H1 (cell line): ENCODE measurements around the gene GPR85. TPM values are rescaled to one million over a fixed set of nuclear protein-coding genes. Genes with fewer than 3 reads are reported as not detected.

Experiments
- CTCF ChIA-PET: fragments of 300-600 bp; sonication (Branson Sonifier 250); formaldehyde crosslinking; loops from one replicate; lab custom pipeline; 2021; ENCODE audit not compliant: partially characterized antibody; lab: Charles Lee
- POLR2A ChIA-PET: fragments of 300-600 bp; sonication (Branson Sonifier 250); formaldehyde crosslinking; loops from one replicate; lab custom pipeline; 2021; ENCODE audit warnings: inconsistent platforms; ENCODE audit not compliant: partially characterized antibody; lab: Charles Lee
- DNase-seq, 2 experiments: peaks; one replicate each; pipeline versions ENCODE4 v3.0.0 to v3.0.0-alpha.2; 2010 to 2022; ENCODE audit warnings: low spot score in 2 of 2, low read depth in 1 of 2, mixed read lengths in 1 of 2
- FAIRE-seq: peaks from 2 replicates; lab custom pipeline; 2011; peaks lifted over from hg19 to GRCh38; lab: Jason Lieb, UNC
- H2AFZ ChIP-seq: 2 replicates; pipeline ENCODE4 v1.8.1; 2012; ENCODE audit warnings: low read length, inconsistent platforms
- H2AK5ac ChIP-seq: 2 replicates; pipeline ENCODE4 v1.6.1; 2013; ENCODE audit warnings: low read depth, low read length
- H2BK120ac ChIP-seq: replicated peaks from 2 replicates; pipeline ENCODE3; 2013; ENCODE audit warnings: low read depth, low read length, inconsistent platforms
- H2BK12ac ChIP-seq: 2 replicates; pipeline ENCODE4 v1.6.1; 2013; ENCODE audit warnings: low read depth, low read length
- H2BK15ac ChIP-seq: 2 replicates; pipeline ENCODE4 v1.6.1; 2013; ENCODE audit warnings: low read length
- H2BK20ac ChIP-seq: 2 replicates; pipeline ENCODE4 v1.6.1; 2013; ENCODE audit warnings: low read length
- H2BK5ac ChIP-seq: 2 replicates; pipeline ENCODE4 v1.6.1; 2013; ENCODE audit warnings: low read depth, low read length
- H3K14ac ChIP-seq: 2 replicates; pipeline ENCODE4 v1.6.1; 2013; ENCODE audit warnings: inconsistent platforms; ENCODE audit not compliant: insufficient read length
- H3K18ac ChIP-seq: 2 replicates; pipeline ENCODE4 v1.6.1; 2013; ENCODE audit warnings: low read length; ENCODE audit errors: extremely low read depth
- H3K23ac ChIP-seq: 2 replicates; pipeline ENCODE4 v1.6.1; 2013; ENCODE audit warnings: inconsistent platforms; ENCODE audit not compliant: insufficient read length
- H3K23me2 ChIP-seq: 2 replicates; pipeline ENCODE4 v1.6.1; 2013; ENCODE audit warnings: low read depth, low read length
- H3K27ac ChIP-seq: 2 replicates; pipeline ENCODE4 v1.6.1; 2011; ENCODE audit warnings: low read depth, low read length, inconsistent platforms
- H3K27me3 ChIP-seq, 4 experiments: replicated peaks in 1 of 4; 1 replicate in 1 of 4; 2 replicates in 3 of 4; pipeline versions ENCODE4 v1.6.1 to v1.8.1; 2011 to 2013; ENCODE audit warnings: low read length in 3 of 4, mild to moderate bottlenecking in 3 of 4, inconsistent platforms in 2 of 4, mixed read lengths in 2 of 4, moderate library complexity in 1 of 4; ENCODE audit not compliant: control insufficient read depth in 3 of 4, insufficient read depth in 3 of 4; ENCODE audit errors: extremely low read depth in 1 of 4
- H3K36me3 ChIP-seq, 4 experiments: 2 replicates each; pipeline versions ENCODE4 v1.6.1 to v1.8.1; 2011 to 2013; ENCODE audit warnings: mild to moderate bottlenecking in 4 of 4, low read length in 3 of 4, moderate library complexity in 2 of 4, control low read depth in 1 of 4, inconsistent platforms in 1 of 4; ENCODE audit not compliant: insufficient read depth in 4 of 4, control insufficient read depth in 2 of 4
- H3K4ac ChIP-seq: replicated peaks from 2 replicates; pipeline ENCODE3; 2013; ENCODE audit warnings: low read length, low read depth, mixed read lengths, inconsistent platforms; ENCODE audit not compliant: insufficient read length
- H3K4me1 ChIP-seq, 4 experiments: replicated peaks in 1 of 4; 1 replicate in 1 of 4; 2 replicates in 3 of 4; pipeline versions ENCODE4 v1.6.1 to v1.8.1; 2011 to 2013; ENCODE audit warnings: low read length in 3 of 4, inconsistent platforms in 2 of 4, mixed read lengths in 1 of 4; ENCODE audit not compliant: insufficient read depth in 4 of 4, control insufficient read depth in 3 of 4
- H3K4me2 ChIP-seq, 2 experiments: 2 replicates each; pipeline versions ENCODE4 v1.6.1 to v1.8.1; 2011 to 2013; ENCODE audit warnings: low read depth in 2 of 2, low read length in 2 of 2, control low read depth in 1 of 2, inconsistent platforms in 1 of 2, mild to moderate bottlenecking in 1 of 2; ENCODE audit not compliant: insufficient read depth in 1 of 2
- H3K4me3 ChIP-seq, 4 experiments: fragments of 200-600, 300-600 bp in 1 of 4; sonication (generic), shearing (Covaris generic), sonication (Bioruptor Twin) in 1 of 4; 2 replicates each; pipeline versions ENCODE4 v1.5.1 to v1.8.1; 2011 to 2016; ENCODE audit warnings: low read length in 4 of 4, low read depth in 3 of 4, control low read depth in 2 of 4, inconsistent platforms in 2 of 4, mild to moderate bottlenecking in 2 of 4, mixed read lengths in 1 of 4, moderate library complexity in 1 of 4; ENCODE audit not compliant: insufficient read depth in 2 of 4; ENCODE audit errors: extremely low read depth in 1 of 4
- H3K56ac ChIP-seq: replicated peaks from 2 replicates; pipeline ENCODE3; 2013; ENCODE audit warnings: low read depth, mild to moderate bottlenecking, mixed read lengths, low read length, inconsistent platforms; ENCODE audit not compliant: insufficient read length
- H3K79me1 ChIP-seq: 2 replicates; pipeline ENCODE4 v1.6.1; 2013; ENCODE audit warnings: low read depth, low read length, control low read depth
- H3K79me2 ChIP-seq, 2 experiments: 2 replicates each; pipeline versions ENCODE4 v1.6.1 to v1.8.1; 2012 to 2013; ENCODE audit warnings: low read length in 2 of 2, mild to moderate bottlenecking in 2 of 2, inconsistent platforms in 1 of 2; ENCODE audit not compliant: insufficient read depth in 2 of 2, control insufficient read depth in 1 of 2
- H3K9ac ChIP-seq, 4 experiments: replicated peaks in 1 of 4; 1 replicate in 1 of 4; 2 replicates in 3 of 4; pipeline versions ENCODE4 v1.6.1 to v1.8.1; 2011 to 2013; ENCODE audit warnings: low read depth in 3 of 4, low read length in 3 of 4, control low read depth in 2 of 4, mild to moderate bottlenecking in 2 of 4, moderate library complexity in 2 of 4, inconsistent platforms in 1 of 4; ENCODE audit errors: extremely low read depth in 1 of 4
- H3K9me3 ChIP-seq, 2 experiments: 2 replicates each; pipeline versions ENCODE4 v1.6.1 to v1.8.1; 2012 to 2013; ENCODE audit warnings: mild to moderate bottlenecking in 2 of 2, moderate library complexity in 2 of 2, control low read depth in 1 of 2, inconsistent platforms in 1 of 2, low read depth in 1 of 2, low read length in 1 of 2, mixed read lengths in 1 of 2; ENCODE audit not compliant: insufficient read depth in 2 of 2
- H4K20me1 ChIP-seq, 2 experiments: replicated peaks in 1 of 2; 2 replicates each; pipeline versions ENCODE3 to v1.8.1; 2011 to 2013; ENCODE audit warnings: inconsistent platforms in 2 of 2, low read length in 2 of 2, mild to moderate bottlenecking in 1 of 2; ENCODE audit not compliant: insufficient read depth in 2 of 2, control insufficient read depth in 1 of 2
- H4K5ac ChIP-seq: 2 replicates; pipeline ENCODE4 v1.6.1; 2013; ENCODE audit warnings: low read length, low read depth, mixed read lengths, inconsistent platforms; ENCODE audit not compliant: insufficient read length
- H4K8ac ChIP-seq: 2 replicates; pipeline ENCODE4 v1.8.0; 2013; ENCODE audit warnings: mild to moderate bottlenecking, moderate library complexity, low read length, inconsistent platforms; ENCODE audit not compliant: insufficient read depth; ENCODE audit errors: extremely low read depth
- H4K91ac ChIP-seq: replicated peaks from 2 replicates; pipeline ENCODE3; 2013; ENCODE audit warnings: low read length, mixed read lengths, inconsistent platforms; ENCODE audit not compliant: insufficient read length
- BCL11A ChIP-seq, 2 experiments: IDR thresholded peaks; one replicate each; pipeline ENCODE4 v1.6.1; 2011; ENCODE audit warnings: low read depth in 2 of 2, low read length in 2 of 2, mild to moderate bottlenecking in 2 of 2
- KDM5A ChIP-seq: fragments of 200-600 bp; IDR thresholded peaks from 2 replicates; pipeline ENCODE4 v1.7.1; 2012; ENCODE audit warnings: mild to moderate bottlenecking, low read length, inconsistent platforms, mixed read lengths
- WGBS, 2 experiments: shearing (Covaris generic) in 1 of 2; methylation state at CpG; one replicate each; pipeline versions ENCODE4 v1.1.6 to v1.1.7; 2013 to 2015; ENCODE audit warnings: low lambda C conversion rate in 2 of 2, mixed read lengths in 2 of 2, inconsistent platforms in 1 of 2, low coverage in 1 of 2, missing lambda C conversion rate in 1 of 2; ENCODE audit not compliant: insufficient replicate concordance in 2 of 2, insufficient coverage in 1 of 2, insufficient read length in 1 of 2; ENCODE audit errors: extremely low coverage in 1 of 2, missing lambda C conversion rate in 1 of 2; 5-methylcytosine and 5-hydroxymethylcytosine counted together
- polyA plus RNA-seq, 7 experiments: library from polyadenylated mRNA; depleted of rRNA in 3 of 7; stranded (reverse) in 5 of 7; unstranded in 2 of 7; fragments of >200 nt in 5 of 7; fragments of 200-250 nt in 2 of 7; gene quantifications; 1 replicate in 5 of 7; 2 replicates in 1 of 7; 4 replicates in 1 of 7; pipeline versions ENCODE4 v1.2.1 to v1.2.3, GENCODE V29; 2011 to 2013; ENCODE audit warnings: missing spikeins in 2 of 7, mixed read lengths in 2 of 7
- total RNA-seq: library from RNA; stranded (reverse); fragmentation: NEBNext Ultra II Directional; extraction: Animal tissue kit (Norgen Biotek cat#: 25700); gene quantifications from 2 replicates; pipeline ENCODE4 v1.2.1, GENCODE V29; 2021

Gene GPR85
- total and polyA plus RNA-seq, 2 of the 8 experiments (the other 6 are each of a cell fraction or from before 2014, with no cell fraction given), result 0.11 to 0.20 TPM

DNA sequence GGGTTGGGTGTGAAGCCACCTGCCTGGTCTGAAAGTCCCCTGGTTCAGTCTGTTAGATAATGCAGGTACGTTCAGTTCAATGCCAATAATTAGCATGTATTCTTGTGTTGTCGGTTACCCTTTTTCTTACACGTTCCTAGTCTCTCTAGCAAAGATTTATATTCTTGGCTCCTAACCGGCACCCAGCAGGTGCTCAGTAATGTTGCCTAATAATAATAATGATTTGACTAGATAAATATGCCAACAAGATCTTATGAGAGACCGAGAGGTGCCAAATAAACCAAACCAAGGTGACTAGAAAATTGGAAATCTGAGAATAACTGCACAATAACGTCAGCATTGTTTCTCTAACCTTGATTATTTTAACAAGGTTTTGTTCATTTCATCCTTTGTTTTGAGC is 32.8 kb upstream of the GPR85 start:
- H3K9me3 ChIP-seq, result no peaks in the 10 kb centered on the region
- DNase-seq, result no peak
- peaks cover 0 to 13% (median 2%) of the 10 kb centered on the region in 4 experiments; a peak in 2 of 8 replicates for H3K36me3 ChIP-seq
- no peak overlapping the region for H4K5ac ChIP-seq
- no peak overlapping the region for H3K14ac ChIP-seq
- H3K4me3 ChIP-seq, result no peak overlapping the region
- H2BK120ac ChIP-seq, result no peak overlapping the region
- H3K79me1 ChIP-seq, result no peaks in the 10 kb centered on the region
- ChIA-PET POLR2A (no interaction called here), CTCF (no interaction called here)
- 81% methylated on average over 6 of the region's 6 CpGs; no CpG with 5 or more reads in 1 of the 2 experiments for WGBS, 2 experiments
- peaks cover 0 to 3% (median 2%) of the 10 kb centered on the region in 4 experiments; a peak in 3 of 7 replicates for H3K4me1 ChIP-seq
- H2BK15ac ChIP-seq, result no peak overlapping the region
- no peak overlapping the region for H3K9ac ChIP-seq
- no peak overlapping the region for H3K4ac ChIP-seq
- H3K79me2 ChIP-seq, result no peaks in the 10 kb centered on the region; a peak in 1 of 4 replicates
- peaks cover 0 to 1% (median 0%) of the 10 kb centered on the region in 4 experiments; a peak in 1 of 7 replicates for H3K27me3 ChIP-seq
- no peak overlapping the region for H2BK12ac ChIP-seq
- no peak overlapping the region for H2BK5ac ChIP-seq
- TF ChIP-seq KDM5A, result no peak
- TF ChIP-seq BCL11A (IDR thresholded peaks at IDR 0.05; ENCODE audit: low read depth in 2 of 2, low read length in 2 of 2), result no peak
- FAIRE-seq, result no peak
- no peak overlapping the region for H4K91ac ChIP-seq
- no peak overlapping the region for H2AK5ac ChIP-seq
- no peak overlapping the region for H2BK20ac ChIP-seq
- H3K27ac ChIP-seq, result no peak overlapping the region
- no peak overlapping the region for H3K18ac ChIP-seq
- no peaks in the 10 kb centered on the region for H4K20me1 ChIP-seq
- no peak overlapping the region for H2AFZ ChIP-seq
- H3K4me2 ChIP-seq, result peak overlapping the region in 1 of 2 experiments; percentile 56; a peak in 1 of 4 replicates
- H3K23ac ChIP-seq, result no peak overlapping the region
- no peaks in the 10 kb centered on the region; the same call in 1 of the 2 replicates for H3K23me2 ChIP-seq
- H4K8ac ChIP-seq, result no peak overlapping the region
- no peak overlapping the region for H3K56ac ChIP-seq
